ENCODE measurements around the gene RNF181. TPM values are rescaled to one million over a fixed set of nuclear protein-coding genes. Genes with fewer than 3 reads are reported as not detected.

RNF181 gene
- total RNA-seq, 2 experiments from 2014 or later: 97.8 to 179 TPM

GRCh38 chr2:85635636-85636035 is 40.1 kb downstream of the RNF181 start:
- H4K20me1 ChIP-seq (ENCODE audit: insufficient read depth, low read length): no peaks in the 10 kb centered on the region
- H3K27ac ChIP-seq (ENCODE audit: low read depth, low read length, poor library complexity, severe bottlenecking): no peak overlapping the region
- H3K9me3 ChIP-seq (ENCODE audit: low read length): no peaks in the 10 kb centered on the region
- H3K4me2 ChIP-seq (ENCODE audit: low read length): no peak overlapping the region
- no peaks in the 10 kb centered on the region for H3K79me2 ChIP-seq (ENCODE audit: insufficient read depth, low read depth, low read length)
- no TSS peak for BruUV-seq (replicated peaks)
- no peak overlapping the region for H2AFZ ChIP-seq (ENCODE audit: low read length)
- intact Hi-C loops (cut with micrococcal nuclease; ENCODE audit: unreplicated experiment): loop anchor here (5.0 kb wide), 1 partner anchor 72 kb away; no protein-coding TSS in a partner anchor
- peaks cover 95% of the 10 kb centered on the region for H3K36me3 ChIP-seq (ENCODE audit: insufficient read depth, low read length)
- no peak overlapping the region for H3K4me3 ChIP-seq (ENCODE audit: low read depth, low read length, poor library complexity, severe bottlenecking)
- TF ChIP-seq CTCF (conservative IDR thresholded peaks at IDR 0.05; ENCODE audit: low read length) (no peak), EZH2phosphoT487 (IDR thresholded peaks at IDR 0.05; ENCODE audit: borderline replicate concordance, low read depth, low read length) (no peak)
- no peaks in the 10 kb centered on the region for H3K4me1 ChIP-seq (ENCODE audit: insufficient read depth, low read length, poor library complexity, severe bottlenecking)
- no peaks in the 10 kb centered on the region for H3K9me2 ChIP-seq (ENCODE audit: insufficient read depth, low read length)
- ChIA-PET CTCF (ENCODE audit: unreplicated experiment) (no interaction called here), POLR2A (interaction anchor here (0.5 to 0.7 kb wide), 3 partner anchors 72 to 611 kb away, joined by 3 read pairs; no protein-coding TSS in a partner anchor)
- DNase-seq (ENCODE audit: low spot score): no peak

- POLR2A ChIA-PET: interaction anchor here (0.6 to 1.0 kb wide), 4 partner anchors 65 to 490 kb away, joined by 3 to 8 read pairs (median 4); partner anchors contain the start of gene VAMP8
- Histone ChIP-seq H3K9me2 (ENCODE audit: insufficient read depth, low read length) (no peaks in the 10 kb centered on the region), H3K4me3 (ENCODE audit: low read depth, low read length, poor library complexity, severe bottlenecking) (no peak overlapping the region), H3K79me2 (ENCODE audit: insufficient read depth, low read depth, low read length) (no peaks in the 10 kb centered on the region), H4K20me1 (ENCODE audit: insufficient read depth, low read length) (no peaks in the 10 kb centered on the region), H2AFZ (ENCODE audit: low read length) (no peak overlapping the region), H3K4me2 (ENCODE audit: low read length) (no peak overlapping the region), H3K36me3 (ENCODE audit: insufficient read depth, low read length) (peaks cover 98% of the 10 kb centered on the region), H3K9me3 (ENCODE audit: low read length) (no peaks in the 10 kb centered on the region), H3K27ac (ENCODE audit: low read depth, low read length, poor library complexity, severe bottlenecking) (no peak overlapping the region), H3K4me1 (ENCODE audit: insufficient read depth, low read length, poor library complexity, severe bottlenecking) (no peaks in the 10 kb centered on the region)
- DNase-seq (ENCODE audit: low spot score): no peak
- TF ChIP-seq CTCF (conservative IDR thresholded peaks at IDR 0.05; ENCODE audit: low read length): no peak
- no peak for TF ChIP-seq EZH2phosphoT487 (IDR thresholded peaks at IDR 0.05; ENCODE audit: borderline replicate concordance, low read depth, low read length)
- BruUV-seq (replicated peaks): no TSS peak
- CTCF ChIA-PET (ENCODE audit: unreplicated experiment): no interaction called here
- intact Hi-C loops (cut with micrococcal nuclease; ENCODE audit: unreplicated experiment): no loop called here
These were observed 47.2 kb downstream of the RNF181 start for GRCh38 chr2:85642725-85643124.

GRCh38 chr2:85644909-85645308 is 49.4 kb downstream of the RNF181 start:
- Histone ChIP-seq H3K36me3 (ENCODE audit: insufficient read depth, low read length) (peaks cover 98% of the 10 kb centered on the region), H3K4me2 (ENCODE audit: low read length) (no peak overlapping the region), H3K9me2 (ENCODE audit: insufficient read depth, low read length) (no peaks in the 10 kb centered on the region), H4K20me1 (ENCODE audit: insufficient read depth, low read length) (no peaks in the 10 kb centered on the region), H3K4me3 (ENCODE audit: low read depth, low read length, poor library complexity, severe bottlenecking) (no peak overlapping the region), H2AFZ (ENCODE audit: low read length) (no peak overlapping the region), H3K4me1 (ENCODE audit: insufficient read depth, low read length, poor library complexity, severe bottlenecking) (no peaks in the 10 kb centered on the region), H3K27ac (ENCODE audit: low read depth, low read length, poor library complexity, severe bottlenecking) (no peak overlapping the region), H3K9me3 (ENCODE audit: low read length) (no peaks in the 10 kb centered on the region), H3K79me2 (ENCODE audit: insufficient read depth, low read depth, low read length) (no peaks in the 10 kb centered on the region)
- intact Hi-C loops (cut with micrococcal nuclease; ENCODE audit: unreplicated experiment): no loop called here
- CTCF ChIA-PET (ENCODE audit: unreplicated experiment): interaction anchor here (1.3 kb wide), 1 partner anchor 8 kb away, joined by 3 read pairs; no protein-coding TSS in a partner anchor
- no peak for DNase-seq (ENCODE audit: low spot score)
- BruUV-seq (replicated peaks): no TSS peak
- POLR2A ChIA-PET: interaction anchor here (0.6 kb wide), 1 partner anchor 83 kb away, joined by 3 read pairs; no protein-coding TSS in a partner anchor
- TF ChIP-seq EZH2phosphoT487 (IDR thresholded peaks at IDR 0.05; ENCODE audit: borderline replicate concordance, low read depth, low read length) (no peak), CTCF (conservative IDR thresholded peaks at IDR 0.05; ENCODE audit: low read length) (no peak)
